Stimulated activated CD8-positive, alpha-beta memory T cell treated with anti-CD3 and anti-CD28 coated beads, Interleukin-7, amount 100 ng/mL, for 4 hours (primary cell): Measurements from ENCODE around the gene CD207.
"Not testable (repeated sequence)": the region's sequence is repeated elsewhere in the genome, so short reads cannot be mapped to it uniquely, and the experiment has no call there.

Experiments
- DNase-seq, 2 donors: peaks; one replicate each; pipeline ENCODE4 v3.0.0-alpha.2; 2020; ENCODE audit warnings: low read depth in 2 of 2

CD207 gene

DNA sequence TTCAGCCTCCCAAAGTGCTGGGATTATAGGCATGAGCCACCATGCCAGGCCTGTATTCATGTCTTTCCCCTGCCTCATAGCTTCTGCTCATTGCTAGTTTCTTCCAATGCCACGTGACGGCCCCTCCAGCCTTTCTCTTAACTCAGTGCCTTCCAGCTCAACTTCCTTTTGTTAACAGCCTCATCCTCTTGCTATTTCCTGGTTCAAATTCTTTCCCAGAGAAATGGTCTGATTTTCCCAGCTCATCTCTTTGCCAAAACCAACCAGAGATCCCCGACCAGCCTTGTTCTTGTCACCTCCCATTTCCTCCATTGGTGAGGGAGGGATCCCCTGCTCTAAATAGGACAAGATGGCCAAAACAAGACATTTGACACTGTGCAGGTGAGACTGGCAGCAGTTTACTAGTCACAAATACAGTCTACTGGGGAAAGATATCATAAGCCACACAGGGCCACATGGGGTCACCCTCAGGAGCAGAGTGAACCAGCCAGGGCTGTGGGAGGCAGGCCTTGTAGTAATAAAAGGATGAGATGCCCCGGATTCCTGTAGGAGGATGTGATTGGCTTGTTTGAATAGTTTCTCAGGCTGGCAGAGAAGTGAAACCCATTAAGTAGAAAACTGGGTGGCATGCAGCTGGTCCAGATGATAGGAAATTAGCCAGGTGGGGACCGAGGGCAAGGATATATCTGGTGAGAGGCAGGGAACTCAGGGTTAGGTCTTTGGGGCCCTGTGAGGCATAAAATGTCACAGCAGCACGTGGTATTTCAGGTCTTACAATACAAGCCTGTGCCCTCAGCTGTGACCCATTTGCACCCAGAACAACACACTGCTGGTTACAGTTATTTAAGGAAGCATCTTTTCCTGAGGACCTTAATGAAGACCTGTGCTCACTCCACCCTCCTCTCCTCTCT lies 6.4 kb downstream of the CD207 start:
- DNase-seq, result no peak

DNA sequence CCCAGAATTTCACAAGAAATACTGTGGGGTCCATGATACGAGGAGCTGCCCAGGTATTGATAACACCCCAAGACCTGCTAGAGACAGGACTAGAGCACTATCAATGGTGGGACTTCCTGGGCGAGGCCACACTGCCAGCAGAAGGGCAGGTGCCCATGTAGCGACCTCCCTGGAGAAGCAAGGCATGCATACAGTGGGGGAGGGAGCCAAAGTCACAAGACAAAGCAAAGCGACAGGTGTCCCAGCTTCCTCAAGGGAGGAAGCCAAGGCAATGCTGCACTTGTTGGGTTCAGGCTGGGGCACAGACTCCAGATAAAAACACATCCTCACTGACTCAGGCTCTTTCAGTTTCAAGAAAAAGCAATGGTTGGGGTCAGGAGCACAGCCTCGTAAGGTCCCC lies 7.5 kb downstream of the CD207 start:
- DNase-seq, result no peak

DNA sequence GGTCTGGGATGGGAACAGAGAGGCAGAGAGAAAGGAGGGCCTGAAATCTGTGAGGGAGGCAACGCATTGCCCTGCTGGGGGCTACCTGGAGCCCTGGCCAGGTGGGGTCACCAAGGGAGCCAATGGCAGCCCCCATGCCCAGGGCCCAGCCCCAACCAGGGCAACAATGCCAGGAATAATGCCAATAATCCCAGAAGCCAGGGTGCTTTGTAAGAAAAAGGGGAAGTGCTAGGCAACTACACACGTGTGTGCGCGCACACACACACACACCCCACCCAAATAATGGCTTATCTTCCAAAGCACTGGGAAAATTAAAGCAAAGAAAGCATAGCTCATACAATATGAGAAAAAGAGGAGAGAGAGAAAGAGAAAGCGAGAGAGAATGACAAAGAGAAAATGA lies 8.2 kb downstream of the CD207 start:
- DNase-seq, result no peak

DNA sequence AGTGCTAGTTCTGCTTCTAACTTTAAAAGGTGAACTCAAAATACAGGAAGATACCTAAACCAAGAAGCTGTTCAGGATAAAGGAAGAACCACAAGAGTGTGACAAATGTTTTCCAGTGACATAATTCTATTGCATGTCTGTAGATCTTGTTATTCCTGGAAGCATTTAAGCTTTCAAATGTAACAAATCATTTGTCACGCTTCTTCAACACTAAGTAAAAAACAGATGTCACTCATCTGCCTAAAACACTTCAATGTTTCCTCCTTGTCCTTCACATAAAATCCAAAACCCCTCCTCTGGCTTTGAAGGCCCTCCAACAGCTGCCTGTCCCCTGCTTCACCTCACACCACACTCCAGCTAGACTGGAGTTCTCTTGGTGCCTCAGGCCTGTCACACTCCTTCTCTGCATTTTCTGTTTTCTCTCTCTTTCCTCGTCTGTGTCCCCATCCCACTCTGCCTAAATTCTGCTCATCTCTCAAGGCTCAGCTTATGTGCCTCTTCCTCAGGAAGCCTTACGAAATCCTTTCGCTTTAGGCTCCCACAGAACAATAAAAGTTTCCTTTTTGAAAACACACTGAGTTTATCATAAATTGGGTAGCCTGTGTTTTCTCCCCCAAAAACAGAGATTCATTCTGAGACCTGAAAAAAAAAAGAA lies 8.8 kb downstream of the CD207 start:
- no peak for DNase-seq

DNA sequence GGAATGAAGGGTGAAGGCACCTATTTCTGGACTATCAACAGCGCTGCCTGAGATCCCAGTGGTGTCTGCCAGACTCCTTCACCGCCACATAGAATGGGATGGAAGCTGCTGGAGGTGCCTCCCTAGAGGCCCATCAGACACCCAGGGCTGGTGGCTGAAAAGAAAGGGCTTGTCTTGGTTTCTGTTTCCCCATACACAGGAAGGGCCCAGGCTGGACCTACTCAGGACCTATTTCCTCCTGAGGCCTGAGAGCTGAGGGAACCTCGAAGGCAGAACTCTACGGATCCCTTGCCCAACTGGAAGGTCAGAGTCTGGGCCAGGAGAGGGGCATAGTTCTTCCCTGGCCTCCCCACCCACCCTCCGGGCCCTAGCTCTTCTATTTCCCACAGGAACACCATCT lies 12.4 kb downstream of the CD207 start:
- DNase-seq, result no peak

DNA sequence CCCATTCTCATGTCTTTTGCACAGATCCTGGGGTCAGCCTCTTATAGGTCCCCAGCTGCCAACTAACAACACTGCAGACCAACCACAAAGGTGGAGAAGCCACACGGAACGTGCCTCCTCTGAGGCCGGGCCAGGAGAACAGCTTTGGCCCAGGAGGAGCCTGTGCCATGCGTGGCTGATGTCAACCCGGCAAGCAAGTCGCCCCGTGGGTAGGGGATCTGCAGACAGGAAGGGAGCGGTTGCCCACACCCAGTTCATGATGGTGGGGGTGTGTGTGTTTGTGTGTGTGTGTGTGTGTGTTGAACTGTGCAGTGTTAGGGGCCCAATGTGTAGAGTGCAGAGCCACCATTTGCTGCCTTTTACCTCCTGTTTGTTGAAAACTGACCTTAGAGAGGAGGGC lies 12.8 kb downstream of the CD207 start:
- DNase-seq, result no peak

DNA sequence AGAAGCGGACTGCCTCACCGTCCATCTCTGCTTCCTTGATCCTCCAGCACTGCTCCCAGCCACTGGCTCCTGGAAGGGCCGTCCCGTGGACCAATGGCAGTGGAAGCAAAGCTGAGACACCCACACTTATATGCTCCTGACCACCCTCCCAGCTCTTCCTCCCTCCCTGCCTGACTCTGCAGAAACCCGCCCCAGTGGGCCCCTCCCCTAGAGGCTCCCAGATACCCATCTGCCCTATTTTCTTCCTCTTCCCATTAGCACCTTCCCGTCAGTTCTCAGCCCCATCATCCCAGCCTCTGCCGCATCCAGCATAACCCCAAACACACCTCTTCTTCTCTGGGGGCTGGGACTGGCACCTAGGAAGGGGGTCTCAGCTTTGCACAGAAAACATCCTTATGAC lies 15.1 kb downstream of the CD207 start, which contains the start of gene CLEC4F:
Gene CLEC4F, minus strand, starts transcription at position 101 of the 400 bp plus-strand sequence. Its CDS starts 76 bp downstream, at position 25.
- no peak for DNase-seq

DNA sequence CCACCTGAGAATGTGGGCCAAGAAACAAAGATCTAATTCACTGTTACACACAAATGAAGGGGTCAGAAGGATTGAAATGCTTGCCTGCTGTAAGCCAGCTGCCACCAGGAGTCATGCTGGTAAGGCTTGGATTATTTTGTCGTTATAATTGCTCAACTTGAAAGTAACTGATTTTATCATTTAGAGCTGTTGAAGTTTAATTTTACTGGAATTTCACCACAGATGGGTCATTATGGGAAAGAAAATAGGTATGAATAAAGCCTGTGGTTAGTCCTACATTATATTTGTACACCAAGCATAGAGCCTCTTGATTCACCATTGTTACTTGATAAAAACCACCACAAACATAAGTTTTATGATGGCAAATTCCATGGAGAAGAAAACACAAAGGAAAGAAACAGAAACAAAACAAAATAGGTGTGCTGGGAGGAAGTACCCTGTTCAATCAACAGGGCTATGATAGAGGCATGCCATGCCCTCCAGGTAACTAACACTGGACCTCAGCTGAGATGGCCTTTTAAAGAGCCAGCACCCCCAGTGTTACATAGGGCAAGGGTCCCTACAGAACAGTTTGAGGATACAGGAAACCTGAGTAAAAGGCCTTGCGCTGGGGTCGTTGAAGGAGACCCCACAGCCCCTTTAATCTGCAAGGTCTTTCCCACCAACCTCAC lies 18.2 kb downstream of the CD207 start:
- DNase-seq, result no peak

DNA sequence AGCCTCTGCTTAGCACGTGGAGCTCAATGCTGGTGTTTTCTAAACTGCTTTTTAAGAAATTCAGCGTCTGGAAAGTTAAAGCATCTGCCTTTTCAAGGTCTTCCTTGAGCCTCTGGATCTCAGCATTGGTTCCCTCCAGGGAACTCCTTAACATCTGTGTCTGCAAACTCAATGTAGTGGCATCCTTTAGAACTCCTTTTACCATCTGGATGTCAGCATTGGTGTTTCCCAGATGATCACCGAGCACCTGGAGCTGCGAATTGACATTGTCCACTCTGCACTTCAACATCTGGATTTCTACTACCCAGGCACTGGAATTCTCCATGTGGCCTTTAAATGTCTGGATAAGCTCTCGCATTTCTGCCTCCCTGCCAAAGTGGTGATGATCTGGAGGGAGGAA lies 18.9 kb downstream of the CD207 start:
- DNase-seq, result no peak

DNA sequence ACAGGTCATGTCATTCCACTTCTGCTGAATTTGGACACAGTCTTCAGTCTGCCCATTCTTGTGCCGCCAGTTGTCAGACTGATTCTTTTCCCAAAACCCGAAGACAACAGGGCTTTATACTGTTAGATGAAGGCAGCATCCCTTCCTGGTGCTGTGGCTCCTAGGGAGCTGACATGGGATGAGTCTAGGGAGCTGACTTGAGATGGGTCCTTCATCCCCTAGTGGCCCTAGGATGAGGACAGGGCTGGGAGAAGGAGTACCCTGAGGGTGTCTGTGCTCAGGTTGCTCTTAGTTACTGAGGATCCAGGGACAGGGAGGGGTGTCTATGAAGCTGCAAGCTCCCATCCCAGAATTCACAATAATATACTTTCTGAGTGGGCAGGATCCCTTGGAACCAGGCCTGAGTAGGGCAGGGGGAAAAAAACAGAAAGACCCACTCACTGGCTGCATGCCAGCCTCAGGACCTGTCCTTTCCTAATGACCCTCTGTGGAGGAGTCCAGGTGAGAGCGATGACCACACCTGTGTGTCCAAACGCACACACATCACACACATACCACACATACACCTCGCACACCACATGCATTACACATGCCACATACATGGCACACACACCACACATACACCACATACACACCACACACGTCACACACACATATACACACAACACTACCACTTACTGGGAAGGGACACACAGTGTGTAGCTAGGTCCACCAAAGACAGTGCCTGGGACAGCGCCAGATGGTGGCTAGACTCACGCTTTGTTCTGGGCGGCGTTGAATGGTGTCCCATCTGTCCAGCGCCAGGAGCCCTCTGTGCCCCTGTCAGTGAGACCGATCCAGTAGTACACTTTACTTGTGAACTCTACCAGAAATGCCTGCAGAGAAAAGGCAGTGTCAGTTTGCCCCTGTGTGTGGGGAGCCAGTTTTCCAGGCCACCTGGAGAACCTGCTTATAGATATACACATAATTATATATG lies 26.3 kb downstream of the CD207 start:
- DNase-seq, result no peak

DNA sequence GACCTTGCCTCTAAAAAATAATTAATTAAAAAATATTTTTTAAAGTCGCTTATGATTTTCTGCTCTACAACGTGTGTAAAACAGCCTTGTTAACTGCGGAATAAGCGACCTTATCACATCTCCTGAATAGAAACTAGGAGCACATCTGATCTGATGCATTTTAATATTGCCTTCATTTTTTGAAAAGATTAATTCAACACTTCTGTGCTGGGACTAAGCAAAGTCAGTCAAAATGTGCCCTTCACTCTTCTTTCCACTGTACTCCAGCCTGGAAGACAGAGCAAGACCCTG lies 27.8 kb downstream of the CD207 start:
- no peak for DNase-seq

DNA sequence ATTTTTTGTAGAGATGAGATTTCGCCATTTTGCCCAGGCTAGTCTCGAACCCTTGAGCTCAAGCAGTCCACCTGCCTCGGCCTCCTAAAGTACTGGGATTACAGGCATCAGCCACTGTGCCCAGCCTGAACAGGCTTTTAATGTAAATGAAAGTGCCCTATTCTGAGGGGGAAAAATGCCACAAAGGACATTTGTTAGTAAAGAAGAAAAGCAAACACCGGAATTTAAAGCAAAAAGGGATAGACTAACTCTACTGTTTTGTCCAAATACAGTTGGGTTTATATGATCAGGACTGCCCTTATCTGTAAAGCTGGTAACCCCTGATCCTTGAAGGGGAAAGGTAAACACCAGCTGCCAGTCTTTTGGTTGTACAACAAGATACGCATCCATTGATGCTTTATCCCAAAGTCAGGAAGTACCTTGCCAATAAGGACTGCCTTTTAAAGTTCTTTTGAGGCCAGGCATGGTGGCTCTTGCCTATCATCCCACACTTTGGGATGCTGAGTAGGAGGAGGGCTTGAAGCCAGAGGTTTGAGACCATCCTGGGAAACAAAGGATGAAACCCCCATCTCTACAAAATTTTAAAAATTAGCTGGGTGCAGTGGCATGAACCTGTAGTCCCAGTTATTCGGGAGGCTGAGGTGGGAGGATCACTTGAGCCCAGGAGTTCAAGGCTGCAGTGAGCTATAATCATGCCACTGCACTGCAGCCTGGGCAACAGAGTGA lies 28.4 kb downstream of the CD207 start:
- DNase-seq, result no peak

DNA sequence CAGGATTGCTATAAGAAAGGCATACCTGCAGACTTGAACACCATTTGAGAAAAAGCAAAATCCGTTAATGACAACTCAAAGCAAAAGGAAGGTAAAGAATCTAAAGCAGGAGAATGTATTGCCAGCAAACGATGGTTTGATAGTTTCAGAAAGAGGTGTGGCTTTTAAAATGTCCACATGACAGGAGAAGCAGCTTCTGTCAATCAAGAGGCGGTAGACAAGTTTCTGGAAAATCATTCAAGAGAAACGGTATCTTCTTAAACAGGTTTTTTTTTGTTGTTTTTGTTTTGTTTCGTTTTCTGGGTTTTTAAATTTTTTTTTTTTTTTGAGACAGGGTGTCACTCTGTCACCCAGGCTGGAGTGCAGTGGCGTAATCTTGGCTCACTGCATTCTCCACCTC lies 29.0 kb downstream of the CD207 start:
- DNase-seq, result no peak

DNA sequence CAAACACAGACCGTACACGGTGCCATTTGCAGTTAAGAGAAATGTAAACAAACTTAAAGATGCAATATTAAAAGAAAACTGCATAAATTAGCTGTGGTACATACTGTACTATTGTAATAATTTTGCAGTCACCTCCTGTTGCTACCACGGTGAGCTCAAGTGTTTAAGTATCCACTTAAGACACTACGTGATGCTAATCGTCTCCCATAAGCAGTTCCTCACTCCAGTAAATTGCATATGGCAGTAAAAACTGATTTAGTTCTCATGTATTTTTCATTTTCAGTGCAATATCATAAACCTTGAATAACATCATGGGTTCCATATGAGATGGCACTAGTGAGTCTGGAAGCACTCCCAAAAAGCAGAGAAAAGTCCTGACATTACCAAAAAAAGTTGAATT lies 29.6 kb downstream of the CD207 start:
- DNase-seq, result no peak

DNA sequence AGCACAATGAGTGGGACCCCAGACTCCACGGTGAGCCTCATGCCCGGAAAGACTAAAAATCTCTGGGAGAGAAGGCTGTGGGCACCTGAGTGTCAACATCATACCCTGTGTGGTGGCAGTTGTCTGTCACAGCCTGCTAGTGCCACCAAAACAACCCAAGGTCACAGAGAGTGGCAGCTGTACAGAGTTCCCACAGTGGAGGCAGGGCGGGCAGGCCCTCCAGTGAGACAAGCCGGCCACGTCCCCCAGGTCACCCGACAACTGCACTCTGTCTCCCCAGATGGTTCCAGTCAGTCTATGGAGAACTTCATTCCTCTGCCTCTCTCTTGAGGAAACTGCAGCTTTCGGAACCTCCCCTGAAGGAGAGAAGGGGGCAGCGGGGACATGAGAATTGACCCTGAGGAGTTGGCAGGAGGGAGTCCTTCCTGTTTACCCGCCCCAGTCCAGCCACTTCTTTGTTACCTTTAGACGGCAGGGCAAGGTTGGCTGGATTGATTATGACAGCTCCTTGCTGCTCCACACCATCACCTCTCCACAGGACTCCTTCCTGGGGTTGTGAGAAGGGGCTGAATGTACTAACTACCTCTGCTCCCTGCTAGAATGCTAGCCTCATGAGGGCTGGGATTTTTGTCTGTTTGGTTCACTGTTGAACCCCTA lies 33.9 kb downstream of the CD207 start:
- DNase-seq, result no peak

DNA sequence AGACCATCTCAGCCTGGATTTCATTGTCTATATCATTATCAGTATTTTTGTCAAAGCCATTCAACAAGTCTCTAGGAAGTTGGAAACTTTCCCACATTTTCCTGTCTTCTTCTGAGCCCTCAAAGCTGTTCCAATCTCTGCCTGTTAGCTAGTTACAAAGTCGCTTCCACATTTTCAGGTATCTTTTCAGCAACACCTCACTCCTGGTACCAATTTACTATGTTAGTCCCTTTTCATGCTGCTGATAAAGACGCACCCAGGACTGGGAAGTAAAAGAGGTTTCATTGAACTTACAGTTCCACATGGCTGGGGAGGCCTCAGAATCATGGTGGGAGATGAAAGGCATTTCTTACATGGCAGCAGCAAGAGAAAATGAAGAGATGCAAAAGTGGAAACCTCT lies 35.9 kb downstream of the CD207 start:
- no peak for DNase-seq

DNA sequence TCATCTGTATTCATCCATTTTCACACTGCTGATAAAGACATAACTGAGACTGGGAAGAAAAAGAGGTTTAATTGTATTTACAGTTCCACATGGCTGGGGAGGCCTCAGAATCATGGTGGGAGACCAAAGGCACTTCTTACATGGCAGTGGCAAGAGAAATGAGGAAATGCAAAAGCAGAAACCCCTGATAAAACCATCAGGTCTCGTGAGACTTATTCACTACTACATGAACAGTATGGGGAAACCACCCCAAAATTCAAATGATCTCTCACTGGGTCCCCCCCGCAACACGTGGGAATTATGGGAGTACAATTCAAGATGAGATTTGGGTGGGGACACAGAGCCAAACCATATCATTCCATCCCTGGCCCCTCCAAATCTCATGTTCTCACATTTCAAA lies 37.6 kb downstream of the CD207 start:
- not testable (repeated sequence) for DNase-seq

DNA sequence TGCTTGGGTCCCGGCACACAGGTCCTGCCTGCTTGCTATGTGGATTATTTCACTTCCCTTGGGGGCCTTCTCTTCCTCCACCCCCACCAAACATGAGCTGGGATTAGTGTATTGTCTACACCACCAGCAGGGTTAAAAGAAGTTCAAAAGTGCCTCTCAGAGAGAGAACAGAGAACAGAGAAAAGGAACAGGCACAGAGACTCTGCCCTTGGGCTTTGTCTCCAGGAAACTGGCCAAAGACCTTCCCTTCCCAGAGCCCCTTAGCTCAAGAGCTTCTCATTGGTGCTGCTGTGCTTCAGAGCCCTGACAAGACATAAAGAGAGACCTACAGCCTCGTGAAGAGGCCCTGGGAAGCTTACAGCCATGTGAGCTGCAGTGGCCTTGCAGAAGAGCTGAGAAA lies 38.1 kb downstream of the CD207 start:
- DNase-seq, result no peak

DNA sequence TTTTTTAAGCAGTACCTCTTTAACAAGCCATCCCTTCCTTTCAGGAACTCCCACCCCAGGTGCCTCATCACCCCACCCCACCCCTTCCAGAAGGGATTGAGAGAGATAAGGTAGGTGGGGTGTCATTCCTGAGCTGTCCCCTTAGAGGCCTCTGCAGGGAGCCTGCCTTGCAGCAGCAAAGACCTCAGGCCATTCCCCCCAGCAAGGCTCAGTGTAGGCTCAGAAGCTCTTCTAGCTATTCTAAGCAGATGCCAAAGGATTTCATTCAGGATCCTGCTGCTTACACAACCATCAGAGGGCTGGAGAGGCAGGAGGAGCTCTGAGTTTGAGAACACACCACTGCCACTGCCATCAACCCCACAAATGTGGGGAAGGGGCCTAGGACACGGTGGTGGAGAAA lies 39.4 kb downstream of the CD207 start:
- no peak for DNase-seq

DNA sequence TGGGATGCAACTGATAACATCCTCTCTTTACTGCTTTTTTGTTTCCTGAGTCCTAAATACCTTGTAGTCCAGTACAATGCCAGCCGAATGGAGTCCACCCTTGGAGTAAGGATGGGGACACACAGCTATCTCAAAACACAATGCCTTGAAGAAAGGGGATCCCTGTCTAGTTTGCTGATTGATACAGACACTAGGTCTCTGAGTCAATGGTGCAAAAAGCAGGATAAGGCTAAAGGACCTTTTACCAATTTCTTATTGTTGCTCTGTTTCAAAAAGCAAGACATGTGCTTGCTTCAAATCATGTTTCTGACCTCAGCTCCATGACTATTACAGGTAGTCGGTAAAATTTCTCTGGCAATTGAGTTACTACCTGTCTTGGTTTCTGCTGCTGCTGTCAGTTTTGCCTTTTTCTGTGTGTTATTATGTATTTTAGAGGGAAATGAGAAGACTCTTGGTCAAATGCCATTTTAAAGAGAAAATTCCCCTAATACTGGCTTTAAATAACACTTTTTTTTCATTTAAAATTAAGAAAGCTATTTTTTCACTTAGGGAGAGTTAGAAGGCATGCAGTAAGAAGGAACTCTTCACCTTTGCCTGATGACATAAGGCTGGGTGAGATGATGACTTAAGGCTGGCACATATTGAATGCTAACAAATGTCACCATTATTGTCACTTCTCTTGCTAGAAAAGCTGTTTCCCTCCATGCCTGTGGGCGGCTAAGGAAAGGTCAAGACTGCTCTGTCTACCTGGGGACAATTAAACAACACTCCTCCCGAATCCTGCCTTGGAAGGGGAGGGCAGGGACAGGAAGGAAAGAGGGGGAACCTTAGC lies 40.2 kb downstream of the CD207 start:
- DNase-seq, result no peak
